Osteocyte (in vitro differentiated cells): ENCODE results near the gene LCE2B. TPM values are rescaled to one million over a fixed set of nuclear protein-coding genes. Genes with fewer than 3 reads are reported as not detected.
"Not testable (repeated sequence)": the region's sequence is repeated elsewhere in the genome, so short reads cannot be mapped to it uniquely, and the experiment has no call there.

Experiments used
- DNase-seq: peaks from one replicate; pipeline ENCODE4 v3.0.0; 2021; ENCODE audit warnings: mixed read lengths; ENCODE audit not compliant: unreplicated experiment; ENCODE audit errors: extremely low spot score
- H3K27ac Mint-ChIP-seq: one replicate; pipeline ENCODE4 v1.8.0; 2021; ENCODE audit warnings: mild to moderate bottlenecking, mixed read lengths; ENCODE audit not compliant: unreplicated experiment
- H3K27me3 Mint-ChIP-seq: one replicate; pipeline ENCODE4 v1.8.0; 2021; ENCODE audit warnings: mixed read lengths; ENCODE audit not compliant: unreplicated experiment
- H3K36me3 Mint-ChIP-seq: one replicate; pipeline ENCODE4 v1.8.0; 2021; ENCODE audit warnings: mixed read lengths; ENCODE audit not compliant: unreplicated experiment
- H3K4me1 Mint-ChIP-seq: one replicate; pipeline ENCODE4 v1.8.0; 2021; ENCODE audit warnings: mixed read lengths; ENCODE audit not compliant: unreplicated experiment
- H3K4me3 Mint-ChIP-seq: one replicate; pipeline ENCODE4 v1.8.0; 2021; ENCODE audit warnings: mild to moderate bottlenecking, moderate library complexity, mixed read lengths; ENCODE audit not compliant: unreplicated experiment
- H3K9me3 Mint-ChIP-seq: one replicate; pipeline ENCODE4 v1.8.0; 2021; ENCODE audit warnings: mixed read lengths; ENCODE audit not compliant: unreplicated experiment
- CTCF ChIP-seq: fragments of 200-600 bp; sonication (generic); IDR thresholded peaks from 2 replicates; pipeline ENCODE4 v1.5.0; 2021; ENCODE audit warnings: antibody characterized with exemption, mild to moderate bottlenecking, moderate library complexity
- long read RNA-seq: library from polyadenylated mRNA; unstranded; transcript quantifications from one replicate; pipeline ENCODE4 v2.0.0, GENCODE V29; 2021
- total RNA-seq: library from RNA; stranded (reverse); gene quantifications from 2 replicates; pipeline ENCODE4 v1.2.1, GENCODE V29; 2021

LCE2B gene
- total RNA-seq, result not detected in 2 replicates
- long read RNA-seq, result 0 reads

GRCh38 chr1:152685823-152686222, at the start of gene LCE2B:
Gene LCE2B (plus strand): TSS chr1:152686123. CDS start chr1:152686844, 721 bp downstream.
- not testable (repeated sequence) for H3K27me3 Mint-ChIP-seq, H3K9me3 Mint-ChIP-seq

GRCh38 chr1:152640351-152640750, 45.6 kb upstream of the LCE2B start:
- no peak for TF ChIP-seq CTCF
- peaks cover 21% of the 10 kb centered on the region for H3K9me3 Mint-ChIP-seq
- no peaks in the 10 kb centered on the region for H3K27me3 Mint-ChIP-seq
- no peaks in the 10 kb centered on the region for H3K4me1 Mint-ChIP-seq
- no peak overlapping the region for H3K27ac Mint-ChIP-seq
- H3K36me3 Mint-ChIP-seq, result no peaks in the 10 kb centered on the region
- no peak for DNase-seq
- H3K4me3 Mint-ChIP-seq, result no peak overlapping the region

More at GRCh38 chr1:152685823-152686222, at the start of gene LCE2B:
- H3K36me3 Mint-ChIP-seq, DNase-seq, H3K27ac Mint-ChIP-seq, H3K4me3 Mint-ChIP-seq, H3K4me1 Mint-ChIP-seq: not testable (repeated sequence)

- no peaks in the 10 kb centered on the region for H3K4me1 Mint-ChIP-seq
- no peak for TF ChIP-seq CTCF
These were observed 42.0 kb upstream of the LCE2B start for GRCh38 chr1:152643945-152644344.

GRCh38 chr1:152645146-152645545, 40.8 kb upstream of the LCE2B start:
- Mint-ChIP-seq H3K4me3 (no peak overlapping the region), H3K27me3 (no peaks in the 10 kb centered on the region), H3K9me3 (peaks cover 7% of the 10 kb centered on the region), H3K27ac (no peak overlapping the region), H3K36me3 (no peaks in the 10 kb centered on the region), H3K4me1 (no peaks in the 10 kb centered on the region)
- DNase-seq, result no peak
- TF ChIP-seq CTCF, result no peak

More at GRCh38 chr1:152643945-152644344, 42.0 kb upstream of the LCE2B start:
- no peaks in the 10 kb centered on the region for H3K27me3 Mint-ChIP-seq
- no peak for DNase-seq
- no peak overlapping the region for H3K4me3 Mint-ChIP-seq
- peaks cover 7% of the 10 kb centered on the region for H3K9me3 Mint-ChIP-seq
- H3K36me3 Mint-ChIP-seq, result no peaks in the 10 kb centered on the region
- no peak overlapping the region for H3K27ac Mint-ChIP-seq

- H3K4me1 Mint-ChIP-seq, result no peaks in the 10 kb centered on the region
- H3K27ac Mint-ChIP-seq, result no peak overlapping the region
- no peaks in the 10 kb centered on the region for H3K36me3 Mint-ChIP-seq
- no peak overlapping the region for H3K4me3 Mint-ChIP-seq
- TF ChIP-seq CTCF, result no peak
- no peak for DNase-seq
- peaks cover 2% of the 10 kb centered on the region for H3K9me3 Mint-ChIP-seq
- H3K27me3 Mint-ChIP-seq, result no peaks in the 10 kb centered on the region
These were observed 39.3 kb upstream of the LCE2B start for GRCh38 chr1:152646656-152647055.

- Mint-ChIP-seq H3K4me1 (no peaks in the 10 kb centered on the region), H3K27ac (no peak overlapping the region), H3K4me3 (no peak overlapping the region), H3K36me3 (no peaks in the 10 kb centered on the region), H3K9me3 (no peaks in the 10 kb centered on the region), H3K27me3 (no peaks in the 10 kb centered on the region)
- TF ChIP-seq CTCF, result peak; percentile 39
- no peak for DNase-seq
These were observed 31.8 kb upstream of the LCE2B start for GRCh38 chr1:152654110-152654509.
